GM19240 (cell line): Measurements from ENCODE around the gene FAM222B.
"Not testable (repeated sequence)": the region's sequence is repeated elsewhere in the genome, so short reads cannot be mapped to it uniquely, and the experiment has no call there.

Source experiments
- DNase-seq: peaks from one replicate; pipeline ENCODE4 v3.0.0; 2011; ENCODE audit warnings: low spot score; ENCODE audit not compliant: insufficient read length

Gene FAM222B

DNA sequence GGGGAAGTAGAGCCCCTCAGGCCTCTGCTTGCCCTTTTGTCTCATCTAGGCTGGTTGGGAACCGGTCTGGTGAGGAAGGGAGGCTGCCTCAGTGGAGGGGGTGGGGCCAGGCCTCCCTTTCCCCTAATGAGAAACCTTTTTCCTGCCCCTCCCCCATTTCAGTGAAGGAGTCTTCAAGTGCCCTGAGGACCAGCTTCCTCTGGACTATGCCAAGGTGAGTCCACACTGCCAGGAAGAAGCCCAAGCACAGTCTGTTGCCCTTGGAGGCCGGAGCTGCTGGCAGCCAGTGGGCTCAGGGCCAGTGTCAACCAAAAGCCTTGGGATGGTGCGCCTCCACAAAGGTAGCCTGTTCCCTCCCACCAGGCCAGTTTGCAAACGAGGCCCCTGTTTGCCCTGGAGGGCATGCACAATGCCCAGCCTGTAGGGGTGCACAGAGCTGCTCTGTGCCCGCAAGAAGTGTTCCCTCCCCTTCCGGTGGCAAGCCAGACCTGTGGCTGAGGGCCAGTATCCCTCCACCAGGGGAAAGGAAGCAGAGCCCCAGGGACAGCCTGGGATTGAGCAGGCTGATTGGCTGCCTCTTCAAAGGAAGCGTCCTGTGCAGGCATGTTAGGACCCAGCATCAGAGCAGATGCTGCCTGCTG lies 95.4 kb downstream of the FAM222B start:
- no peak for DNase-seq

DNA sequence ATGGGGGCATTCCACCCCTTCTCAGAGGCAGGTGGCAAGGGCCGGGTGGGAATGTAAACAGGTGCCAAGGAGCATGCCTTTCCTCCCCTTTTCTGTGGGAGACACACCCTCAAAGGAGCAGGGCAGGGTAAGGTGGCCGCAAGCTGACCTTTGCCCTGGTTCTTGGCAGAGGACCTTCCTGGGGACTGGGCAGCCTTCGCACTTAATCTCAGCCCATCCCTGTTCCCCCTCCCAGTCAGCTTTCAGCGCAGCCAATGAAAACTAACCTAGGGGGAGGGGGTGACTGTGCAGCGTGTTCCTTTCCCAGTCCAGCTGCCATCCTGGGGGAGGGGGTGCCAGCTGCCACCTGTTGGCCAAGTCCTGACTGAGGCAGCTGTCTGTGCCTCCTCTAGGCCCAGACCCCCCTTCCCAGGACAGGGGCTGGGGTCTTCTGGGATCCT lies 96.0 kb downstream of the FAM222B start:
- no peak for DNase-seq

DNA sequence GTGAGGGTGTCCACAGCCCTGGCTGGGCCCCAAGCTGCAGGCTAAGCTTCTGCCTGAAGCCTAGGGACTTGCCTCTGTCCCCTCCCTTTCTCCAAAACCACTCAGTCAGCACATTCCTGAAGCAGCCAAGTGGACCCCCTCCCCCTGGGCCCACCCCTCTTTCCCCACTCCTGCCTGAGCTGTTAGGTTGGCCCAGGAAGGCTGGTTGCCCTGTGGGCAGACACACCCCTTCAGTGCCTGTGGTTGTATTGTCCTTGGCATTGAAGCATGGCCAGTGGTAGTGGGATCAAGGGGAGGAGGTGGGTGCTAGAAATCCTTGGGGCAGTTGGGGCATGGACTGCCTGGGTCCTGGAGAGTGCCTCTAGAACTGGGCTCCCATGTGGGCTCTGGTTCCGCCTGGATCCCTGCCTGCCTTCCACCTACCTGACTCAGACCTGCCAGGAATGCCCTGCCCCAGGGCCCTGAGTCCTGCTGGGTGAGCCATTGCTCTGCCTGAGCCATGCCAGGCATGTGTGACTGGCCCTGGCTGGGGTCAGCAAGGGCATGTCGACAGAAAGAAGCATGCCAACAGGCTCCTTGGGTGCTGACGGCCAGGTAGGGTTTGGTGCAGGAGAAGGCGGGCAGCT lies 96.7 kb downstream of the FAM222B start:
- DNase-seq: no peak

DNA sequence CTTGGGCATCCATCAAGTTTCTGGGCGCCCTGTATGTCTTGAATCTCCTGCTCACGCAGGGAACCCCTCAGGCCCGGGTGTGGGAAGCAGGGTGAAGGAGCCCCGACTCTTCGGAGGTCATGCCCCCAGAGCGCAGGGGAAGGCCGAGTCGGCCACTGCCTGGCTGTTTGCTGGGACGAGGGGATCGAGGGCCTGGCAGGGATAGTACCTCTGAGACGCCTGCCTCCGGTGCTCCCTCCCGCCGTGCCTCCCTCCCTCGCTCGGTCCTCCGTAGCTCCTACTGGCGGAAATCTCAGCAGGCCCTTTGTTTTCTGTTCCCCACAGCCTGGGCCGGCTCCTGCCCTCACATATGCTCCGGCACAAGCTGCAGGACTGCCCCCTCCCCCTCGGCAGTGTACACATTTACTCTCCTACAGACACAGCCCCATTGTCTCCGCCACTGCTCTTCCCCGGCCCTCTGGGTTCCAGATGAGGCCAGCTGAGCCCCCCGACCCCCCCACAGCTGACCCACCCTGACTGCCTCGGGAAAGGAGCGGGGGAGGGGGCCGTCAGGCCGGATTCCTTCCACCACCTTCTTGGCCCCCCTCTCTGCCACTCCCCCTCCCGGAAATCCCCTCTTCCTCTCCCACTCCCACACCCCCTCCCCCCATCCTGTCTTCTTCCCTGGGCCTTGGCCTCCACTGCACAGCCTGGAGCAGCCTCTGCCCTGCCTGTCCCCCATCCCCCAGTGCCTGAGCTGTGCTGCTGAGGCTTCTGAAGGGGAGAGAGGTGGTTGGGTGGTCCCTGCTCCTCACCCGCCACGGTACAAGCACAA lies 97.4 kb downstream of the FAM222B start:
- no peak for DNase-seq

DNA sequence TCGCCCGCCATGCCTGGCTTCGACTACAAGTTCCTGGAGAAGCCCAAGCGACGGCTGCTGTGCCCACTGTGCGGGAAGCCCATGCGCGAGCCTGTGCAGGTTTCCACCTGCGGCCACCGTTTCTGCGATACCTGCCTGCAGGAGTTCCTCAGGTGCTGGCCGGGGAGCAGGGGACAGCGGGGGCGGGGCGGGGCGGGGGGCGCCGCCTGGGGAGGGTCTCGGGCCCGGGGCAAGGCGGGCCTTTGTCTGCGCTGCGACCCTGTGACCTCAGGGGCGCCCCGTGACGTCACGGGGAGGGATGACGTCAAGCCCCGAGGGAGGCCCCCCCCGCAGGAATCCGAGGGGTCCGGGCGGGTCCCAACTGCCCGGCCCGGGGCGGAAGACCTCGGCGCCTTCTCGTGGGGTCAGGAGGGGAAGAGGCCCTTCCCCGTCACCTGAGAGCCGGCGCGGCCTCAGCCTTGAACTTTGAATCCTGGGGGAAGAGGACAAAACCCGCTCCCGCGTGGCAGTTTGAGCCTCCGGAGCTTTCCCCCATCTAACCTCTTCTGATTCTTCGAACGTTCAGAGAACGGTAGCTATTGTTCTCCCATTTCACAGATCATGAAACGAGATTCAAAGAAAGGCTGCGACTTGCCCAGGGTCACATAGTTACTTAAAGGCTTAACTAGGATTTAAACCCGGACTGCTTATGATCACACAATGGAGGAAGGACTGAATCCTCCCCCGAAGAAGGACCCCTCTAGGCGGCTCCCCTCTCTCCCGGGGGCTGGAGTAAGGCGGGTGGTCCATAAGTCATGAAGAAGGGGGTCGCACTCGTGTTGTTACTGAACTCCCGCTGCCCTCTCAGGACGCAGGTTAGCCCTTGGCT lies 98.3 kb downstream of the FAM222B start:
- no peak for DNase-seq

DNA sequence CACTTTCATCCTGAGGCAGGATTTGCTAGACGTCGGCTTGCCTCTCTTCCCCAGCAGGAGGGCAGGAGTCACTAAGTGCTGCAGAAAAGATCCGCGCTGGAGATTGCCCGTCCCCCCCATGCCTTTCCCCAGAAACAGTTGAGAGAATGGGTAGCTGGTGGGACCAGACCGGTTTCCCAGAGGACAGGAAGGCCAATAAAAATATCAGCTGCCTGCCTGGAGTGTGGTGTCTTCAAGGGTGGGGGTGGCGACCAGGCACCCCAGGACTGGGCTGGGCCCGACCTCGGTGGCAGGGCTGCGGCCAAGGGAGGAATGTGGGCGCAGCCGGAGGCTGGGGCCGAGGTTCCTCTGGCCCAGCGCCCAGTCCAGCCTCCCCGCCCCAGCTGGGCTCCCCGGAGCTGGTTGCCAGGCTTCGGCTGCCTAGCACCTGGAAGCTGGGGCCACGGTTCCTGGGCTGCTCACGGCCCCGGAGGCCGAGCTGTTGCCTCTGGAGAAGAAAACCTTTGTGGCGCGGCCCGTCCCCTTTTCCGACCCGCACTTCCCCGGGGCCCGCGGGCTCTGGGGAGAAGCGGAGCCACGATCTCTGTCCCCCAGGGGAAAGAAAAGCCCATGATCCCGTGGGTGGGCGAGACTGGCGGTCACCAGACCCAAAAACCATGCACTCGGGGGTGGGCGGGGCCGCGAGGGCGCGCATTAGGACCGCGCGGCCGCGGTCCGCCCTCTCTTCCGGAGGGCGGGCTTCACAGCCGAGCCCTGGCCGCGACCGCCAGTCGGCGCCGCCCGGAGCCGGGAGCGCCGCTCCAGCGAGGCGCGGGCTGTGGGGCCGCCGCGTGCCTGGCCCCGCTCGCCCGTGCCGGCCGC lies 99.1 kb downstream of the FAM222B start, which contains the start of gene TRAF4:
TRAF4 (plus strand) TSS at position 769 of the 861 bp plus-strand sequence. CDS start 102 bp downstream, outside the sequence.
- DNase-seq: no peak

DNA sequence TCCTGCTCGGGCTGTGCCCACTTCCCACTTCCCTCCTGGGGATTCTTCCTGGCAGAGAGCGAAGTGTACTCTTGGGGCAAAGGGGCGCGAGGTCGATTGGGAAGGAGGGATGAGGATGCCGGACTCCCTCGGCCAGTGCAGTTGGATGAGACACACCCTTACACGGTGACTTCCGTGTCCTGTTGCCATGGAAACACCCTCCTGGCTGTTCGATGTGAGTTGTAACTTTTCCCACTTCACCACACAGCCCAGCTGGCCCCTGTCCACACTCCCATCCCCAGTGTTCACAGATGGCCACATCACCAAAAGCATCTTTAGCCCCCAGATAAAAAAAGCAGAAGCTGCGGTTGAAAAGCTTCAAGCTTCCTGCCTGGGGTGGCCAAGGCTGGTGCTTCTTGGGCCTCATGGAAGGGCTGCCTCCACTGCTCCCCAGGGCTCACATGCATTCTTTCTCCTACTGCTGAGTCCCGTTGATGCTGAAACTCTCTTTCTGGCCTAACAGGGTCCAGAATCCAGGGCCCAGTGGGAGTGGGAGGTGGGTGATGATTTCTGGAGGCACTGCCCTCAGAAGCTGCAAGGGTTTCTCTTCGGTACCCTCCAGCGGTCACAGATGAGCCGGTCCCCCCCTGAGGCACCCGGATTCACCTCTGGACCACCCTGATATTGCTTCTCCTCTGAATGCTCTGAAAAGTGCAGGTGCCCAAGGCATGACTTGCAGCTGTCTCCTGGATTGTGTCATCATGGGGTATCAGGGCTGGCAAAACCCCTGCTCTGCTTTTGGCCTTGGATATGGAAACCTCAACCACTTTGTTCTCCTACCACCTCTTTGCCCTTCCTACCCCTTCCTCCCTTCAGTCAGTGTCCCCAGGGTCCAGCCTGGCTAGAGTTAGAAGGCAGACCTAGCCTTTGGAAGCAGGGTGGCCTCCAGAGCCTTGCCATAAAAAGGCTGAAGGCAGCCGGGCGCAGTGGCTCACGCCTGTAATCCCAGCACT lies 100.9 kb downstream of the FAM222B start:
- no peak for DNase-seq

DNA sequence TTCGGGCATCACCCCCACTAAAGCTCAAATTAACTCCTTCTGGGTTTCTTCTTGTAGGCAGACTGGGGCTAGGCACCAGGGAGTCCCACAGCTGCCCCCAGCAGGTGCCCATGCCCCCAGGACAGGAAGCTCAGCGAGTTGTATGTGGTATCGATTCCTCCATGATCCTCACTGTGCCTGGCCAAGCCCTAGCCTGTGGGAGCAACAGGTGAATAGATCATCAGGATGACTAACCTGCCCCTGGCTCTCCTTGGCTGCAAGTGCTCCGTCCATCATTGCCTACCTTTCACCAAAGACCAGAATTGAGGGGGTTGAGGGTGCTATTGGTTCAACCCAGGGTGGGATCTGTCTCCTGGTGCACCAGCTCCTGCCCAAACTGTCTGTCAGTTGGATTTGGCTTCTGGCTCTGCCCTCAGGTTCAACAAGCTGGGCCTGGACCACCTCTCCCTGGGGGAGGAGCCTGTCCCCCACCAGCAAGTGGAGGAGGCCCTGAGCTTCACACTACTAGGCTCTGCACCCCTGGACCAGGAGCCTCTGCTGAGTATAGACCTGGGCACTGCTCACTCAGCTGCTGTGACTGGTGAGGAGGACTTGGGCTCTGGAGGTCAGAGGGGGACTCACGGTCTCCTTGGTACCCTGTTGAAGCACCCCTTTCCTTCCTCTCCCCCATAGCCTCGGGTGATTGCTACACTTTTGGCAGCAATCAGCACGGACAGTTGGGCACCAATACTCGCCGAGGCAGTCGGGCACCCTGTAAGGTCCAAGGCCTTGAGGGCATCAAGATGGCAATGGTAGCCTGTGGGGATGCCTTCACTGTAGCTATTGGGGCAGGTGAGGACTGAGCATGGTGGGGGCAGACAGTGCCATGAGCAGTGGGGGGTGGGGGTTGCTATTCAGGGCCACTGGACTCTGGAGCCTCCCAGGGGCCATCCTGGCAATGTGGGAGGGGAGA lies 101.9 kb downstream of the FAM222B start:
- no peak for DNase-seq

DNA sequence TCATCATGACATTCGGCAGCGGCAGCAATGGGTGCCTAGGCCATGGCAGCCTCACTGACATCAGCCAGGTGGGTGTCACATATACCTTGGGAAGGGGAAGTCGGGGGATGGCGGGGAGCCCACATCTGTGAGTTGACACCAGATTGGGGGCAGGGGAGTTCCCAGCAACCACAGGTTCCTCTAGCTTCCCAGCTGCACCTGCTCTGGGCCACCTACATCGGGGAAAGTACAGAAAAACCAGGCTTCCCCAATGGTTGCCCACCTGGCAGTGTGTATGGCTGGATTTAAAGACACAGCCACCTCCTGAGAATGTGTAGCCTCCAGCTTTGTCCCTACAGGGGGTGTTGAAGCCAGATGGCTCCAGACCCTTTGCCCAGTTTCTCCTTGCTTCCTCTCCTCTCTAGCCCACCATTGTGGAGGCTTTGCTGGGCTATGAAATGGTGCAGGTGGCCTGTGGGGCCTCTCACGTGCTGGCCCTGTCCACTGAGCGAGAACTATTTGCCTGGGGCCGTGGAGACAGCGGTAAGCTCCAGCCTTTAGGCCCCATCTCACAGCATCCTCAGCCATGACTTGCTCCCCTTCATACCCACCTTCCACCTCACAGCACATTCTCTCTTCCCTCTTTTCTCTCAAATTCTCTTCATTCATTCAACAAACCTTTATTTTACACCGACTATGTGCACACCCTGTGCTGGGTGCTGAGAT lies 103.8 kb downstream of the FAM222B start:
- no peak for DNase-seq

DNA sequence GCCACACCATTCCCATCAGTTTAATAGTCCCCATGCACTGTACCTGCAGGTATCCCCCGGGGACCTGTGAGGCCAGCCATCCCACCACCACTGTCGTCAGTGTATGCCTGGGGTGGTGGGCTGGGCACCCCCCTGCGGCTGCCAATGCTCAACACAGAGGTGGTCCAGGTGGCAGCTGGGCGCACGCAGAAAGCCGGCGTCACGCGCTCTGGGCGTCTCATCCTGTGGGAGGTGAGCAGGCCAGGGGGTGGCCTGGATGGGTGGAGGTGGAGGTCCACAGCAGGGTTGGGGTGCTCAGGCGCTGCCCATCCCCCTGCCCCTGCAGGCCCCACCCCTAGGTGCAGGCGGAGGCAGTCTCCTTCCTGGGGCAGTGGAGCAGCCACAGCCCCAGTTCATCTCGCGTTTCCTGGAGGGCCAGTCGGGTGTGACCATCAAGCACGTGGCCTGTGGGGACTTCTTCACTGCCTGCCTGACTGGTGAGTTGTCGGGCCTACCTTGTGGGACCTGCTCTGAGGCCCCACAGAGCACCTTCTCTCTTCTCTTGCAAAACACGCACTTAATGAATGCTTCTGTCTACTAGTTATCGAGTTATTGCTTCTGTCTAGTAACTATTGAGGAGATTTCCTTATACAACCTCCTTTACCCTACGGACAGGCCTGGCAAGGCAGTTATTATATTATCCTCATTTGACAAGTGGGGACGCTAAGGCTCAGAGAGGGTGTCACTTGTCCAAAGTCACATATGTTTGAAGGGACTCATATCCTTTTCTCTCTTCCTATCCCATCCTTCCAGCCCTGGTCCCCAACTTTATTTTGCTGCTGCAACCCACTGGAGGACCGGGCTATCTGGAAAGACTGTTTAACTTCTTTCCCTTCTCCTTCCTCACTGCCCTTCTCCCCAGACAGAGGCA lies 104.6 kb downstream of the FAM222B start:
- no peak for DNase-seq

DNA sequence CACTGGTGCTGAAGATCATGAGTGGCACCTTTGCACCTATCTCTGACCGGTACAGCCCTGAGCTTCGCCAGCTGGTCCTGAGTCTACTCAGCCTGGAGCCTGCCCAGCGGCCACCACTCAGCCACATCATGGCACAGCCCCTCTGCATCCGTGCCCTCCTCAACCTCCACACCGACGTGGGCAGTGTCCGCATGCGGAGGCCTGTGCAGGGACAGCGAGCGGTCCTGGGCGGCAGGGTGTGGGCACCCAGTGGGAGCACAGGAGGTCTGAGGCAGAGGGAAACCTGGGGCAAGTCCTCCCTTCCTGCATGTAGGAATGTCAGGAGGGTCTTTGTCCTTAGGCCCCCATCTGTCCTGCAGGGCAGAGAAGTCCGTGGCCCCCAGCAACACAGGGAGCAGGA lies 105.3 kb downstream of the FAM222B start:
- no peak for DNase-seq

DNA sequence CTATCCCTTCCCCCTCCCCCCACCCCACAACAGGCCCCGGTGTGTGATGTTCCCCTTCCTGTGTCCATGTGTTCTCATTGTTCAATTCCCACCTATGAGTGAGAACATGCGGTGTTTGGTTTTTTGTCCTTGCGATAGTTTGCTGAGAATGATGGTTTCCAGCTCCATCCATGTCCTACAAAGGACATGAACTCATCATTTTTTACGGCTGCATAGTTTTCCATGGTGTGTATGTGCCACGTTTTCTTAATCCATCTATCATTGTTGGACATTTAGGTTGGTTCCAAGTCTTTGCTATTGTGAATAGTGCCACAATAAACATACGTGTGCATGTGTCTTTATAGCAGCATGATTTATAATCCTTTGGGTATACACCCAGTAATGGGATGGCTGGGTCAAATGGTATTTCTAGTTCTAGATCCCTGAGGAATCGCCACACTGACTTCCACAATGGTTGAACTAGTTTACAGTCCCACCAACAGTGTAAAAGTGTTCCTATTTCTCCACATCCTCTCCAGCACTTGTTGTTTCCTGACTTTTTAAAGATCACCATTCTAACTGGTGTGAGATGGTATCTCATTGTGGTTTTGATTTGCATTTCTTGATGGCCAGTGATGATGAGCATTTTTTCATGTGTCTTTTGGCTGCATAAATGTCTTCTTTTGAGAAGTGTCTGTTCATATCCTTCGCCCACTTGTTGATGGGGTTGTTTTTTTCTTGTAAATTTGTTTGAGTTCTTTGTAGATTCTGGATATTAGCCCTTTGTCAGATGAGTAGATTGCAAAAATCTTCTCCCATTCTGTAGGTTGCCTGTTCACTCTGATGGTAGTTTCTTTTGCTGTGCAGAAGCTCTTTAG lies 106.4 kb downstream of the FAM222B start:
- DNase-seq: not testable (repeated sequence)

DNA sequence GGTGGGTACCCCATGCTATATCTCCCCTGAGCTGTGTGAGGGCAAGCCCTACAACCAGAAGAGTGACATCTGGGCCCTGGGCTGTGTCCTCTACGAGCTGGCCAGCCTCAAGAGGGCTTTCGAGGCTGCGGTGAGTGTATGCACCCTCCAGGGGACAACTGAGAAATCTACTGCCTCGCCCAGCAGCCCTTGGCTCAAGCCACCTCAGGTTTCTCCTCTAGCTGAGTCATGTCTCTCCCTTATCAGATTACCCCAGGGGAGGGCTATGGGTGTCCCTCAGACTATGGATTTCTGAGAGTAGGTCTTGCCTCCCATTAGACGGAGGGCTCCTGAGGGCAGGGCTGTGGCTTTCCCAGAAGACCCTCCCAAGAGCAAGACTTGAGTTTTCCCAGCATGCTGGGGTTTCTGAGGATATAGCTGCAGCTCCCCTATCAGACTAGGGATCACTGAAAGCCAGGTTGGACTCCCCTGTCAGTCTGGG lies 107.3 kb downstream of the FAM222B start:
- DNase-seq: no peak

DNA sequence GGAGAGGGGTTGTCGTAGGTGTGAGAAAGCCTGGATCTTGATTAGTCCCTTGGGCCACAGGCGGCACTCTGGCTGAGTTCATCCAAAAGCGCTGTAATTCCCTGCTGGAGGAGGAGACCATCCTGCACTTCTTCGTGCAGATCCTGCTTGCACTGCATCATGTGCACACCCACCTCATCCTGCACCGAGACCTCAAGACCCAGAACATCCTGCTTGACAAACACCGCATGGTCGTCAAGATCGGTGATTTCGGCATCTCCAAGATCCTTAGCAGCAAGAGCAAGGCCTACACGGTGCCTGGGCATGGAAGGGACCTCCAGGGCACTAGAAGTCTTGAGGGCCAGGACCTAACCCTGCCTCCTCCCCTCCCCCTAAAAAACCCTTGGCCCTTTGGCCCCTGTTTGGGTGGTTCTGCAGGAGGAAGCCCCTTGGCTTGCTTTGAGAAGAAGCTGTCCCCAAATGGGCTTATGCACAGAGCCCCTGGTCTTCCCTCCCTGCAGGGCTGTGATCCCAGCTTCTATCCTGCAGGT lies 107.8 kb downstream of the FAM222B start:
- DNase-seq: no peak

DNA sequence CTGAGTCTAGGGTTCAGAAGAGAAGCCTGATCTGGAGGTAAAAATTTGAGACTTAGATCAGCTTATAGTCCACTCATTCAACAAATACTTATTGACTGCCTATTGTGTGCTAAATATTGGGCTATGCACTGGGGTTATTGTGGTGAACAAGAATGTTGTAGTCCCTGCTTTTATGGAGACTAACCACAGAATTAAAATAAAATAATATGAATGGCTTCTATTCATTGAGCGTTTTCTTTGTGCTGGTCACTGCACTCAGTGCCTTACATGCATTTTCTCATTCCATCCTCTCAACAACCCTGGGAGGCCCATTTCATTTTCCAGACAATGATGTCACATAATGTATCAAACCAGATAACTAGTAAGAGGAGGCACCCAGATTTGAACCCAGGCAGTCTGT lies 109.2 kb downstream of the FAM222B start:
- no peak for DNase-seq
